HCT116 (cell line): Measurements from ENCODE around the gene OR6S1. TPM values are rescaled to one million over a fixed set of nuclear protein-coding genes. Genes with fewer than 3 reads are reported as not detected.

Experiments used
- total RNA-seq: library from RNA; stranded (reverse); gene quantifications from one replicate; pipeline ENCODE4 v1.2.1, GENCODE V29; 2021; ENCODE audit not compliant: unreplicated experiment

OR6S1 gene
- total RNA-seq, 1 experiment from 2014 or later: not detected

Other genes with a start within 250 kb of the OR6S1 start
- 22.4 TPM for gene TEP1, start 228.2 kb downstream of the OR6S1 start, total RNA-seq
- 0.05 TPM for gene KLHL33, start 205.5 kb downstream of the OR6S1 start, total RNA-seq
- 21.8 TPM for gene OSGEP, start 186.9 kb downstream of the OR6S1 start, total RNA-seq
- 235 TPM for gene APEX1, start 186.5 kb downstream of the OR6S1 start, total RNA-seq
- gene PIP4P1, start 180.3 kb downstream of the OR6S1 start, total RNA-seq: 35.4 TPM
- gene PNP, start 172.3 kb downstream of the OR6S1 start, total RNA-seq: 63.0 TPM
- 0.39 TPM for gene RNASE10, start 136.2 kb downstream of the OR6S1 start, total RNA-seq
- gene RNASE9, start 80.6 kb downstream of the OR6S1 start, total RNA-seq: not detected
- not detected for gene RNASE11, start 53.7 kb downstream of the OR6S1 start, total RNA-seq
- gene RNASE12, start 50.3 kb downstream of the OR6S1 start, total RNA-seq: not detected
- gene RNASE4, start 42.9 kb upstream of the OR6S1 start, total RNA-seq: 3.9 TPM
- 5.8 TPM for gene ANG, start 47.1 kb upstream of the OR6S1 start, total RNA-seq
- not detected for gene EDDM3A, start 104.2 kb upstream of the OR6S1 start, total RNA-seq
- not detected for gene EDDM3B, start 126.7 kb upstream of the OR6S1 start, total RNA-seq
- gene RNASE6, start 139.6 kb upstream of the OR6S1 start, total RNA-seq: not detected
- 3.3 TPM for gene RNASE1, start 161.2 kb upstream of the OR6S1 start, total RNA-seq
- not detected for gene RNASE3, start 249.7 kb upstream of the OR6S1 start, total RNA-seq